ENCODE results near the gene SWT1. TPM values are rescaled to one million over a fixed set of nuclear protein-coding genes. Genes with fewer than 3 reads are reported as not detected.

Gene SWT1
- total RNA-seq, result 10 to 100 TPM in 1 of 2 donors, 1 to 10 TPM in 1; 7.3 to 14.3 TPM

- Histone ChIP-seq H3K4me1 (replicated peaks) (peaks cover 8% of the 10 kb centered on the region), H3K9me3 (no peaks in the 10 kb centered on the region), H3K36me3 (no peaks in the 10 kb centered on the region), H3K27me3 (replicated peaks; ENCODE audit: insufficient read depth) (no peaks in the 10 kb centered on the region), H3K27ac (peak within 1 kb of the TSS; percentile 97 to 98), H3K4me3 (peak within 1 kb of the TSS; percentile 73 to 94)
- peak; percentile 99 for TF ChIP-seq POLR2AphosphoS5 (IDR thresholded peaks at IDR 0.05)
- TF ChIP-seq POLR2A (IDR thresholded peaks at IDR 0.05), result peak; percentile 93
- TF ChIP-seq CTCF (IDR thresholded peaks at IDR 0.05), result no peak
- intact Hi-C loops (cut with DNase I), result loop anchor here (5.0 to 10.0 kb wide), 4 partner anchors 110 to 405 kb away; partner anchors contain the start of genes EDEM3 and RNF2
- WGBS, result under 1% methylated on average over 56 of the region's 63 CpGs
- DNase-seq (ENCODE audit: low spot score), result peak; percentile 100
Measured at GRCh38 chr1:185156854-185157598, at the start of gene SWT1, which contains the start of gene TRMT1L. Gene SWT1 (plus strand): TSS chr1:185157167. CDS start chr1:185160842, 3,675 bp downstream. Gene TRMT1L (minus strand): TSS chr1:185156953. CDS start chr1:185156712, 241 bp downstream.

GRCh38 chr1:185108321-185108720 lies 48.6 kb upstream of the SWT1 start:
- intact Hi-C loops (cut with DNase I), result no loop called here
- no peak overlapping the region for H3K27ac ChIP-seq
- no peak for DNase-seq (ENCODE audit: low spot score)
- H3K4me1 ChIP-seq (replicated peaks), result no peaks in the 10 kb centered on the region
- TF ChIP-seq POLR2A (IDR thresholded peaks at IDR 0.05) (no peak), POLR2AphosphoS5 (IDR thresholded peaks at IDR 0.05) (no peak), CTCF (IDR thresholded peaks at IDR 0.05) (no peak)
- H3K4me3 ChIP-seq, result no peak overlapping the region
- no peaks in the 10 kb centered on the region for H3K36me3 ChIP-seq
- no peaks in the 10 kb centered on the region for H3K9me3 ChIP-seq
- no peaks in the 10 kb centered on the region for H3K27me3 ChIP-seq (replicated peaks; ENCODE audit: insufficient read depth)

- intact Hi-C loops (cut with DNase I), result no loop called here
- Histone ChIP-seq H3K4me3 (no peak overlapping the region), H3K36me3 (no peaks in the 10 kb centered on the region), H3K9me3 (no peaks in the 10 kb centered on the region), H3K27me3 (replicated peaks; ENCODE audit: insufficient read depth) (no peaks in the 10 kb centered on the region), H3K27ac (no peak overlapping the region), H3K4me1 (replicated peaks) (no peaks in the 10 kb centered on the region)
- no peak for DNase-seq (ENCODE audit: low spot score)
- TF ChIP-seq POLR2A (IDR thresholded peaks at IDR 0.05) (no peak), POLR2AphosphoS5 (IDR thresholded peaks at IDR 0.05) (no peak), CTCF (IDR thresholded peaks at IDR 0.05) (no peak)
Measured at GRCh38 chr1:185110145-185110544, 46.8 kb upstream of the SWT1 start.

- Histone ChIP-seq H3K36me3 (no peaks in the 10 kb centered on the region), H3K4me3 (no peak overlapping the region), H3K9me3 (no peaks in the 10 kb centered on the region), H3K27me3 (replicated peaks; ENCODE audit: insufficient read depth) (no peaks in the 10 kb centered on the region), H3K4me1 (replicated peaks) (no peaks in the 10 kb centered on the region), H3K27ac (no peak overlapping the region)
- no peak for TF ChIP-seq POLR2A (IDR thresholded peaks at IDR 0.05)
- no peak for TF ChIP-seq CTCF (IDR thresholded peaks at IDR 0.05)
- no peak for TF ChIP-seq POLR2AphosphoS5 (IDR thresholded peaks at IDR 0.05)
- no peak for DNase-seq (ENCODE audit: low spot score)
- intact Hi-C loops (cut with DNase I), result no loop called here
Measured at GRCh38 chr1:185111873-185112272, 45.1 kb upstream of the SWT1 start.

GRCh38 chr1:185112356-185112755 lies 44.6 kb upstream of the SWT1 start:
- Histone ChIP-seq H3K9me3 (no peaks in the 10 kb centered on the region), H3K36me3 (no peaks in the 10 kb centered on the region), H3K4me3 (no peak overlapping the region), H3K27me3 (replicated peaks; ENCODE audit: insufficient read depth) (no peaks in the 10 kb centered on the region), H3K4me1 (replicated peaks) (no peaks in the 10 kb centered on the region), H3K27ac (no peak overlapping the region)
- WGBS, result 94% methylated on average over 2 of the region's 2 CpGs
- DNase-seq (ENCODE audit: low spot score), result no peak
- intact Hi-C loops (cut with DNase I), result no loop called here
- TF ChIP-seq POLR2A (IDR thresholded peaks at IDR 0.05) (no peak), POLR2AphosphoS5 (IDR thresholded peaks at IDR 0.05) (no peak), CTCF (IDR thresholded peaks at IDR 0.05) (no peak)

Data from prostate gland (tissue), 2 donors.